ENCODE results near the gene HSFX3. TPM values are rescaled to one million over a fixed set of nuclear protein-coding genes. Genes with fewer than 3 reads are reported as not detected.
"Not testable (repeated sequence)": the region's sequence is repeated elsewhere in the genome, so short reads cannot be mapped to it uniquely, and the experiment has no call there.

The HSFX3 gene
- total RNA-seq, 1 donor from 2014 or later: not detected

DNA sequence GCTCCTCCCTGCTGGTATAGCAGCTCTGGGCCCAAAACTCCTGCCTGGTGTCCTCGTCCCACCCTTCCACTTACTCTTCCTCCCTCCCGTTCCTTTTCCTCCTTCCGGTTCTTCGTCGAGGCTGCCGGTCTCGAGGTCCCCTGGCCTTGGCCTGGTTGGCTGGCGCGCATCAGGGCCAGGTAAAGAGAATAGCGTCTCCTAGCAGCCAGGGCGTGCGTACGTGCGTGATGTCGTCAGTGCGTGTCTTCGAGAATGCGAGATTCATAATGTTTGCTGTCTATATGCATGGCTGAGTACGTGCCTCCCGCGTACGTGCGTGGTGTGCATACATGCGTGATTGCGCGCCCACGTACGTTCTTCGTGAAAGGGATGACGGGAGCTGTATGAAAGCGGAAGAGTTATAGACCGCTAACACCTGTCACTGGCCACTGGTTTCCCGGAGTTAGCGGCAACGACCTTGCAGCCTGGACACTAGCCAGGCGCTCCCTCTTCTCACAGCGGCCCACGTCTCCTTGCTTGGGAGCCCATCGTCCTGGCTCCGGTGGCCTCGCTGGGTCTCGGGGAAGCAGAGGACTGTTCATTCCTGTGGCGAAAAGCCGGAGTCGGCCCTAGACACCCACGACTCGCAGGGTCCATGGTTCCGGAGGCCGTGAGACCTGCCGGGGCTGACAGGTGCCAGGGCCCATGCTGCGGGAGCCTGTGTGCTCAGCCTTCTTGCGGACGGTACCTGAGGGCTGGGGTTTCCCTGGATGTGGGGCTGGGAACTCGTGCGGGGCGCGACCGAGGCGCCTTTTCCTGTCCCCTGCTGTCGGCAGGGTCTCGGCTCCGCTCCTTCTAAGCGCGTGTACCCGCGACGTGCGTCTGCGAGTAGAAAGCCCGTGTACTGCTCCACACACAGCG, 8.9 kb downstream of the HSFX3 start, which contains the start of gene EOLA1:
EOLA1 (plus strand) TSS at position 392 of the 900 bp plus-strand sequence. CDS start 4,619 bp downstream, outside the sequence.
- DNase-seq: peak; percentile 96
- TF ChIP-seq, protein P1, sequence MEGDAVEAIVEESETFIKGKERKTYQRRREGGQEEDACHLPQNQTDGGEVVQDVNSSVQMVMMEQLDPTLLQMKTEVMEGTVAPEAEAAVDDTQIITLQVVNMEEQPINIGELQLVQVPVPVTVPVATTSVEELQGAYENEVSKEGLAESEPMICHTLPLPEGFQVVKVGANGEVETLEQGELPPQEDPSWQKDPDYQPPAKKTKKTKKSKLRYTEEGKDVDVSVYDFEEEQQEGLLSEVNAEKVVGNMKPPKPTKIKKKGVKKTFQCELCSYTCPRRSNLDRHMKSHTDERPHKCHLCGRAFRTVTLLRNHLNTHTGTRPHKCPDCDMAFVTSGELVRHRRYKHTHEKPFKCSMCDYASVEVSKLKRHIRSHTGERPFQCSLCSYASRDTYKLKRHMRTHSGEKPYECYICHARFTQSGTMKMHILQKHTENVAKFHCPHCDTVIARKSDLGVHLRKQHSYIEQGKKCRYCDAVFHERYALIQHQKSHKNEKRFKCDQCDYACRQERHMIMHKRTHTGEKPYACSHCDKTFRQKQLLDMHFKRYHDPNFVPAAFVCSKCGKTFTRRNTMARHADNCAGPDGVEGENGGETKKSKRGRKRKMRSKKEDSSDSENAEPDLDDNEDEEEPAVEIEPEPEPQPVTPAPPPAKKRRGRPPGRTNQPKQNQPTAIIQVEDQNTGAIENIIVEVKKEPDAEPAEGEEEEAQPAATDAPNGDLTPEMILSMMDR (IDR thresholded peaks at IDR 0.05): no peak
- ATAC-seq: peak; percentile 73 to 80
- Histone ChIP-seq H3K27me3 (ENCODE audit: low read depth) (no peaks in the 10 kb centered on the region), H3K9me3 (no peaks in the 10 kb centered on the region), H3K36me3 (no peaks in the 10 kb centered on the region), H3K4me1 (peaks cover 6% of the 10 kb centered on the region), H3K27ac (peak within 1 kb of the TSS; percentile 92), H3K4me3 (peak within 1 kb of the TSS; percentile 68)
- intact Hi-C loops (cut with DNase I): no loop called here

DNA sequence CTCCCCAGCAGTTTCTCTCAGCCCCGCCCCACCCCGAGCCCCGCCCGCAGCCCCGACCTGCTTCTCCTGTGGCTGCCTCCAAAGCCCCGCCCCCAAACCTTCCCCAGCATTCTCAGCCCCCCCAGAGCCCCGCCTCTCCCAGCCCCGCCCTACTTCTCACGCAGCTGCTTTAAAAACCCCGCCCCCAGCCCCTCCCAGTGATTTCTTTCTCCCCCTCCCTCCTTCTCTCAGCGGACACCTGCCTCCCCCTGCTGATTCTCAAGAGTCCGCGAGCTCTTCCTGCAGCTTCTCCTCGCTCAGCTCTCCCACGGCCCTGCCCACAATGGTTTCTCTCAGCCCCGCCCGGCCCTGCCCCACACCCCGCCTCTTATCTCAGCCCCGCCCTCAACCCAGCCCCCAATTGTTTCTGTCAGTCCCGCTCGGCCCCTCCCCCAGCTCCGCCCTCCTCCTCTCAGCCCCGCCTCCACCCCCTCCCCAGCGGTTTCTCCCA, 9.5 kb downstream of the HSFX3 start:
- H3K27ac ChIP-seq: peak overlapping the region; percentile 92
- peak; percentile 85 to 89 for ATAC-seq

DNA sequence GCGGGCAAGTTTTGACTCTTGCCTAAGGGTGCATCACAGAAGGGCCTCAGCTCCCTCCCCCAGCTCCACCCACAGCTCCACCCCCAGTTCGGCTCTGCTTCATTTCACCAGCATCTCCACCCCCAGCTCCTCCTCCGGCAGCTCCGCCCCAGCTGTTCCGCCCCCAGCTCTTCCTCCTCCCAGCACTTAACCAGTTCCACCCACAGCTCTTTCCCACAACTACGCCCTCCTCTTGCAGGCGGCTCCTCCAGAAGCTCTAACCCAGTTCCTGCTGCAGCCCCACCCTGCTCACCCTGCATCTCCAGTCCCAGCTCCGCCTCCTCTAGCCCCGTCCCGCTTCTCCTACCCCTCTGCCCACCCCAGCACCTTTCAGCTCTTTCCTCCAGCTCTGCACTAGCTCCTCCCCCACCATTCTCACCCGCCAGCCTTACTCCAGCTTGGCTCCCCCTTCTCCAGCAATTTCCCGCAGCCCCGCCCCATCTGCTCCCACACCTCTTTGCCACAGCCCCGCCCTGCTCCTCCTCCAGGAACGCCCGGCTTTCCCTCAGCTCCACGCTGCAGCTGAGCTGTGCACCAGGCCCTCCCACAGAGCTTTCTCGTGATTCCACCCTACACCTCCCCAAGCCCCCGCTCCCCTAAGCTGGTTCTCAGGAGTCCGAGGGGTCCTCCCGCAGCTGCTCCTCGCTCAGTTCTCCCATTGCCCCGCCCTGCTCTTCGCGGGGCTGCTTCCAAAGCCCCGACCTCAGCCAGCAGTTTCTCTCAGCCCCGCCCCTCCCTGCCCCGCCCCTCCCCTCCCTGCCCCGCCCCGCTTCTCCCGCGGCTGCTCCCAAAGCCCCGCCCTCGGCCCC, 10.2 kb downstream of the HSFX3 start:
- intact Hi-C loops (cut with DNase I): no loop called here
- peak; percentile 77 to 79 for ATAC-seq
- peak; percentile 92 for DNase-seq
- Histone ChIP-seq H3K27ac (peak overlapping the region; percentile 72), H3K9me3 (no peaks in the 10 kb centered on the region), H3K27me3 (ENCODE audit: low read depth) (no peaks in the 10 kb centered on the region), H3K4me3 (peak overlapping the region; percentile 51), H3K36me3 (no peaks in the 10 kb centered on the region), H3K4me1 (peaks cover 6% of the 10 kb centered on the region)
- TF ChIP-seq, protein P1 (IDR thresholded peaks at IDR 0.05): no peak

More for the DNA sequence above, 9.5 kb downstream of the HSFX3 start:
- no peaks in the 10 kb centered on the region for H3K27me3 ChIP-seq (ENCODE audit: low read depth)
- TF ChIP-seq, protein P1 (IDR thresholded peaks at IDR 0.05): no peak
- peaks cover 6% of the 10 kb centered on the region for H3K4me1 ChIP-seq
- intact Hi-C loops (cut with DNase I): no loop called here
- peak; percentile 95 for DNase-seq
- H3K9me3 ChIP-seq: no peaks in the 10 kb centered on the region
- H3K36me3 ChIP-seq: no peaks in the 10 kb centered on the region
- H3K4me3 ChIP-seq: peak overlapping the region; percentile 68

DNA sequence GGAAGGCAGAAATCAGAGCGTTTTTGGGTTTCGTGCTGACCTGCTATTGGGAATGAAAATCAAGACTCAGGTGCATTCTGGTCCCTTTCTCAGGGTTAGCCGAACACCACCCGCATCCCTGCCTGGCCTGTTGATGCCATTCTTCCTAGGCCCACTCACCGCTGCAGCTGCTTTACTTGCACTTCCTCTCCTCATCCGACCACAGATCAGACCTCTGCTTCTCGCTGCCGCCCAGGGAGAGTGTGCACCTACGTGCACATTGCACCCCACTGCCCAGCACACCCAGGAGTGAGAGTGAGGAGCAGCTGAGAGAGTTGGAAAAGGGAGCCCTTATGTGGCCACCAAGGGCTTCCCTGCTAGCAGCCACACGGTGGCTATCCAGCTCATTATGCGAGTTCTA, 12.2 kb downstream of the HSFX3 start:
- H3K36me3 ChIP-seq; H3K9me3 ChIP-seq; H3K4me1 ChIP-seq; ATAC-seq; DNase-seq; H3K4me3 ChIP-seq; H3K27ac ChIP-seq; intact Hi-C loops (cut with DNase I); H3K27me3 ChIP-seq (ENCODE audit: low read depth): not testable (repeated sequence)

DNA sequence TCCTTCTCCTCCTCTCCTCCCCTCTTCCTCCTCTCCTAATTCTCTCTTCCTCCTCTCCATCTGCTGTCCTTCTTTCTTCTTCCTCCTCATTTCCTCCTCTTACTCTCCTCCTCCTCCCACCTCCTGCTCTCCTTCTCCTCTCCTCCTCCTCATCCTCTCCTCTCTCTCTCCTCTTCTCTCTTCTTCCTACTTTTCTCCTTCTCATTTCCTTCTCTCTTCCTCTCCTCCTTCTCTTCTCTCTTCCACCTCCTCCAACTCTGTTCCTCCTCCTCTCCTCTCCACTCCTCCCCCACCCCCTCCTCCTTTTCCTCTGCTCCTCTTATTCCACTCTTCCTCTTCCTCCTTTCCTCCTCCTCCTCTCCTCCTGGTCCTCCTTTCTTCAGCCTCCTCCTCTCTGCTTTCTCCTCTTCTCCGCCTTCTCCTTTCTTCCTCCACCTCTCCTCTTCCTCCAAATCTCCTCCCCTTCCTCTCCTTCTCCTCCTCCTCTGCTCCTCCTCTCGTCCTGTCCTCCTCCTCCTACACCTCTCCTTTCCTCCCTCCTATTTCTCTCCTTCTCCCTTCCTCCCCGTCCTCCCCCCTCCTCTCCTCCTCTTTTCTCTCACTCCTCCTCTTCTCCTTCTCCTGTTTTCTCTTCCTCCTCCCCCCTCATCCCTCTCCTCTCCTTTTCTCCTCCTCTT, 14.7 kb downstream of the HSFX3 start:
- H3K4me3 ChIP-seq; DNase-seq; H3K4me1 ChIP-seq; intact Hi-C loops (cut with DNase I); ATAC-seq; H3K36me3 ChIP-seq; H3K9me3 ChIP-seq; H3K27ac ChIP-seq; H3K27me3 ChIP-seq (ENCODE audit: low read depth): not testable (repeated sequence)

DNA sequence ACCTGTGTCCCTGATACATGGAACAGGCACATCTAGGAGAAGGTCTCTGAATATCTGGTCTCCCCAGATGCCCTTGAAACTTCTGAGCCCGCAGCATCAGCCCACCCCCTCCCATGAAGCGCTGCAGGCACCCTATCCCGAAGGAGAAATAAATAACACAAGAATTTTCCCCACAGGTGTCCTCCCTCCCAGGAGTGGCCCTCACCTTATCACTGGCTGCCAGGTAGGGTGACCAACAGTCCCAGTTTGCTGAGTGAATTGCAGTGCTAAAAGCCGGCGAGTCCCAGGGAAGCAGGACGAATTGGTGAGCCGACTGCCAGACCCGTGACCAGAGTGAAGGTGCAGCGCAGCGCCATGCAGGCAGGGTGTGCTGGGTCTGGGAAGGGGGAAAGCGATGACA, 15.7 kb downstream of the HSFX3 start:
- H3K4me3 ChIP-seq: not testable (repeated sequence)

DNA sequence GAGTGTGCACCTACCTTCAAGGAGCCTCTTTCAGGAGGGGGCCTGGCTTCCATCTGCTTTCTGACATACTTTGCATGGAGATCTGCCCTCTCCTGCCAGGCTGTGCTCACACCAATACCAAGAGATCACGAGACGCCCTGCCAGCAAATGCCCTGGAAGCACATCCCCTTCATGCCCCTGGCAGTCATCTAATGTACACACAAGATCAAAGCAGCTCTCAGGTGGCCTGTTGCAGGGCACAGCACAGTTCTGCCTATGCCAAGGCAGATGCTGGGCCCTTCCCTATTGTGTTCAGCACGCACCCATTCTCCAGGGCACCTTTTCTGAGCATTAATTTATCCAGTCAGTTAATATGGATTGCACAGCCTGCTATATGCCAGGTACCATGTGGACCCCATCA, 16.9 kb downstream of the HSFX3 start:
- intact Hi-C loops (cut with DNase I); H3K27ac ChIP-seq; H3K9me3 ChIP-seq; H3K36me3 ChIP-seq; H3K4me1 ChIP-seq; H3K4me3 ChIP-seq; ATAC-seq; H3K27me3 ChIP-seq (ENCODE audit: low read depth); DNase-seq: not testable (repeated sequence)

More for the DNA sequence above, 15.7 kb downstream of the HSFX3 start:
- ATAC-seq; H3K27me3 ChIP-seq (ENCODE audit: low read depth); intact Hi-C loops (cut with DNase I); H3K9me3 ChIP-seq; H3K4me1 ChIP-seq; H3K36me3 ChIP-seq; H3K27ac ChIP-seq; DNase-seq: not testable (repeated sequence)

All from lower lobe of right lung (tissue), 2 donors.